Neuronal stem cell (in vitro differentiated cells): ENCODE results near the gene TCL1B.

Source experiments
- DNase-seq: peaks from one replicate; pipeline ENCODE4 v3.0.0-alpha.2; 2013; ENCODE audit warnings: low spot score
- H2AFZ ChIP-seq: one replicate; pipeline ENCODE4 v1.6.1; 2013; ENCODE audit warnings: mild to moderate bottlenecking, low read length, inconsistent platforms
- H2AK5ac ChIP-seq: 2 replicates; pipeline ENCODE4 v1.6.1; 2013; ENCODE audit warnings: low read depth, mild to moderate bottlenecking, inconsistent platforms, low read length, moderate library complexity, mixed read lengths
- H2BK120ac ChIP-seq: 2 replicates; pipeline ENCODE4 v1.6.1; 2013; ENCODE audit warnings: low read depth, mild to moderate bottlenecking, inconsistent platforms, low read length, moderate library complexity, mixed read lengths
- H2BK12ac ChIP-seq: one replicate; pipeline ENCODE4 v1.6.1; 2013; ENCODE audit warnings: low read length, inconsistent platforms
- H2BK15ac ChIP-seq: 2 replicates; pipeline ENCODE4 v1.6.1; 2013; ENCODE audit warnings: mild to moderate bottlenecking, low read length, inconsistent platforms, mixed read lengths
- H2BK5ac ChIP-seq: one replicate; pipeline ENCODE4 v1.6.1; 2013; ENCODE audit warnings: inconsistent platforms, mild to moderate bottlenecking, low read length, moderate library complexity
- H3K14ac ChIP-seq: one replicate; pipeline ENCODE4 v1.6.1; 2013; ENCODE audit warnings: low read length, inconsistent platforms
- H3K18ac ChIP-seq: 2 replicates; pipeline ENCODE4 v1.6.1; 2013; ENCODE audit warnings: low read length, inconsistent platforms
- H3K23ac ChIP-seq: 2 replicates; pipeline ENCODE4 v1.6.1; 2013; ENCODE audit warnings: low read depth, mild to moderate bottlenecking, mixed read lengths, low read length, inconsistent platforms; ENCODE audit not compliant: poor library complexity
- H3K27ac ChIP-seq: replicated peaks from 3 replicates; pipeline ENCODE4 v1.5.1; 2013; ENCODE audit warnings: low read length, inconsistent platforms
- H3K27me3 ChIP-seq, 3 experiments: 2 replicates each; pipeline ENCODE4 v1.6.1; 2013; ENCODE audit warnings: low read length in 3 of 3, mild to moderate bottlenecking in 2 of 3, inconsistent platforms in 1 of 3, low read depth in 1 of 3, mixed read lengths in 1 of 3, moderate library complexity in 1 of 3; ENCODE audit not compliant: control insufficient read depth in 3 of 3, insufficient read depth in 3 of 3
- H3K36me3 ChIP-seq, 2 donors: replicated peaks in 1 of 2; 2 replicates each; pipeline ENCODE4 v1.6.1; 2013; ENCODE audit warnings: low read length in 2 of 2; ENCODE audit not compliant: control insufficient read depth in 2 of 2, insufficient read depth in 2 of 2
- H3K4ac ChIP-seq: 2 replicates; pipeline ENCODE4 v1.6.1; 2013; ENCODE audit warnings: inconsistent platforms, mild to moderate bottlenecking, low read length, moderate library complexity
- H3K4me1 ChIP-seq, 2 donors: 1 replicate in 1 of 2; 2 replicates in 1 of 2; pipeline ENCODE4 v1.6.1; 2013; ENCODE audit warnings: low read length in 2 of 2, low read depth in 1 of 2; ENCODE audit not compliant: control insufficient read depth in 2 of 2, insufficient read depth in 1 of 2
- H3K4me2 ChIP-seq: one replicate; pipeline ENCODE4 v1.6.1; 2013; ENCODE audit warnings: mild to moderate bottlenecking, low read length, inconsistent platforms; ENCODE audit not compliant: insufficient read depth, poor library complexity, severe bottlenecking
- H3K4me3 ChIP-seq, 2 donors: 2 replicates each; pipeline ENCODE4 v1.5.1; 2013; ENCODE audit warnings: low read length in 2 of 2, mild to moderate bottlenecking in 2 of 2, inconsistent platforms in 1 of 2, moderate library complexity in 1 of 2
- H3K79me1 ChIP-seq: one replicate; pipeline ENCODE4 v1.6.1; 2013; ENCODE audit warnings: low read depth, mild to moderate bottlenecking, inconsistent platforms, low read length, moderate library complexity
- H3K9ac ChIP-seq: one replicate; pipeline ENCODE4 v1.6.1; 2013; ENCODE audit warnings: mild to moderate bottlenecking, low read depth, low read length, inconsistent platforms; ENCODE audit not compliant: poor library complexity
- H3K9me3 ChIP-seq, 2 donors: replicated peaks in 1 of 2; 2 replicates each; pipeline versions ENCODE3 to v1.6.1; 2013; ENCODE audit warnings: low read length in 2 of 2, mild to moderate bottlenecking in 2 of 2, inconsistent platforms in 1 of 2, low read depth in 1 of 2, mixed read lengths in 1 of 2, moderate library complexity in 1 of 2; ENCODE audit not compliant: control insufficient read depth in 2 of 2, insufficient read depth in 1 of 2
- H4K8ac ChIP-seq: one replicate; pipeline ENCODE4 v1.6.1; 2013; ENCODE audit warnings: low read depth, mild to moderate bottlenecking, inconsistent platforms, low read length, moderate library complexity
- H4K91ac ChIP-seq: one replicate; pipeline ENCODE4 v1.6.1; 2013; ENCODE audit warnings: low read length, low read depth, mild to moderate bottlenecking, inconsistent platforms; ENCODE audit not compliant: poor library complexity
- WGBS, 2 donors: extraction: QIAGEN DNeasy Blood & Tissue Kit; methylation state at CpG; one replicate each; pipeline ENCODE4 v1.1.7; 2013; ENCODE audit warnings: missing lambda C conversion rate in 2 of 2, mixed read lengths in 1 of 2; ENCODE audit not compliant: insufficient read length in 2 of 2, insufficient replicate concordance in 1 of 2; ENCODE audit errors: extremely low coverage in 2 of 2; 5-methylcytosine and 5-hydroxymethylcytosine counted together

Gene TCL1B

GRCh38 chr14:95712398-95712797 lies 26.2 kb downstream of the TCL1B start:
- no peak overlapping the region for H2AK5ac ChIP-seq
- H4K91ac ChIP-seq: no peak overlapping the region
- H2BK120ac ChIP-seq: no peak overlapping the region
- H3K27ac ChIP-seq: no peak overlapping the region
- H3K4me3 ChIP-seq: no peak overlapping the region
- no peak overlapping the region for H2BK12ac ChIP-seq
- H3K4me2 ChIP-seq: no peak overlapping the region
- no peak for DNase-seq
- no peaks in the 10 kb centered on the region for H3K27me3 ChIP-seq
- no peak overlapping the region for H3K14ac ChIP-seq
- H2AFZ ChIP-seq: no peak overlapping the region
- no peak overlapping the region for H2BK5ac ChIP-seq
- no peak overlapping the region for H3K23ac ChIP-seq
- H2BK15ac ChIP-seq: no peak overlapping the region
- H4K8ac ChIP-seq: no peak overlapping the region
- peaks cover 0 to 1% of the 10 kb centered on the region in 2 donors for H3K4me1 ChIP-seq
- H3K4ac ChIP-seq: no peak overlapping the region
- no peaks in the 10 kb centered on the region for H3K36me3 ChIP-seq
- no peak overlapping the region for H3K9ac ChIP-seq
- no peaks in the 10 kb centered on the region for H3K79me1 ChIP-seq
- WGBS, 2 donors: no CpG with 5 or more reads among the region's 9 CpGs
- peak overlapping the region; percentile 74 for H3K18ac ChIP-seq
- H3K9me3 ChIP-seq: no peaks in the 10 kb centered on the region

- Histone ChIP-seq H3K27me3 (no peaks in the 10 kb centered on the region), H3K79me1 (no peaks in the 10 kb centered on the region), H3K27ac (no peak within 1 kb of the TSS), H3K4me1 (peaks cover 0 to 1% of the 10 kb centered on the region in 2 donors), H3K9me3 (no peaks in the 10 kb centered on the region), H2AFZ (no peak within 1 kb of the TSS), H3K4me2 (no peak within 1 kb of the TSS), H2AK5ac (no peak within 1 kb of the TSS), H2BK120ac (no peak within 1 kb of the TSS), H3K18ac (no peak within 1 kb of the TSS), H4K91ac (no peak within 1 kb of the TSS), H2BK12ac (no peak within 1 kb of the TSS), H2BK5ac (no peak within 1 kb of the TSS), H3K23ac (no peak within 1 kb of the TSS), H4K8ac (no peak within 1 kb of the TSS), H3K9ac (no peak within 1 kb of the TSS), H3K4me3 (no peak within 1 kb of the TSS), H3K36me3 (no peaks in the 10 kb centered on the region), H2BK15ac (no peak within 1 kb of the TSS), H3K4ac (no peak within 1 kb of the TSS), H3K14ac (no peak within 1 kb of the TSS)
- no peak for DNase-seq
- no CpG with 5 or more reads among the region's 47 CpGs for WGBS, 2 donors
Observed at GRCh38 chr14:95713596-95714371, 27.6 kb downstream of the TCL1B start, which contains the start of gene TCL1A. Gene TCL1A (minus strand): TSS chr14:95714125. CDS start chr14:95714066, 59 bp downstream.

GRCh38 chr14:95722525-95723190 lies 36.4 kb downstream of the TCL1B start:
- H2BK15ac ChIP-seq: no peak overlapping the region
- H2BK12ac ChIP-seq: no peak overlapping the region
- H2AFZ ChIP-seq: no peak overlapping the region
- H3K18ac ChIP-seq: no peak overlapping the region
- no peaks in the 10 kb centered on the region for H3K36me3 ChIP-seq
- no peak overlapping the region for H3K23ac ChIP-seq
- no peaks in the 10 kb centered on the region for H3K4me1 ChIP-seq
- H2BK120ac ChIP-seq: no peak overlapping the region
- no peak overlapping the region for H3K9ac ChIP-seq
- H4K91ac ChIP-seq: no peak overlapping the region
- no peaks in the 10 kb centered on the region for H3K27me3 ChIP-seq
- no peak overlapping the region for H3K4ac ChIP-seq
- no peak overlapping the region for H3K4me2 ChIP-seq
- no peak for DNase-seq
- no peaks in the 10 kb centered on the region for H3K9me3 ChIP-seq
- no peaks in the 10 kb centered on the region for H3K79me1 ChIP-seq
- H3K27ac ChIP-seq: no peak overlapping the region
- H2BK5ac ChIP-seq: no peak overlapping the region
- WGBS, 2 donors: no CpG with 5 or more reads among the region's 1 CpG
- no peak overlapping the region for H4K8ac ChIP-seq
- no peak overlapping the region for H3K4me3 ChIP-seq
- H3K14ac ChIP-seq: no peak overlapping the region
- no peak overlapping the region for H2AK5ac ChIP-seq

- Histone ChIP-seq H3K9me3 (no peaks in the 10 kb centered on the region), H2BK15ac (no peak overlapping the region), H3K27me3 (no peaks in the 10 kb centered on the region), H3K4ac (no peak overlapping the region), H4K91ac (no peak overlapping the region), H3K4me2 (no peak overlapping the region), H3K14ac (no peak overlapping the region), H4K8ac (no peak overlapping the region), H3K79me1 (no peaks in the 10 kb centered on the region), H3K27ac (no peak overlapping the region), H3K23ac (no peak overlapping the region), H2AFZ (no peak overlapping the region), H3K9ac (no peak overlapping the region), H2BK5ac (no peak overlapping the region), H2BK120ac (no peak overlapping the region), H3K4me3 (no peak overlapping the region), H3K18ac (no peak overlapping the region), H3K36me3 (no peaks in the 10 kb centered on the region), H2AK5ac (no peak overlapping the region), H2BK12ac (no peak overlapping the region), H3K4me1 (no peaks in the 10 kb centered on the region)
- DNase-seq: no peak
- no CpG with 5 or more reads among the region's 5 CpGs for WGBS, 2 donors
Observed at GRCh38 chr14:95725685-95726336, 39.6 kb downstream of the TCL1B start.
